Measurements from ENCODE around the gene ZNF236.

- TF ChIP-seq, protein P1, sequence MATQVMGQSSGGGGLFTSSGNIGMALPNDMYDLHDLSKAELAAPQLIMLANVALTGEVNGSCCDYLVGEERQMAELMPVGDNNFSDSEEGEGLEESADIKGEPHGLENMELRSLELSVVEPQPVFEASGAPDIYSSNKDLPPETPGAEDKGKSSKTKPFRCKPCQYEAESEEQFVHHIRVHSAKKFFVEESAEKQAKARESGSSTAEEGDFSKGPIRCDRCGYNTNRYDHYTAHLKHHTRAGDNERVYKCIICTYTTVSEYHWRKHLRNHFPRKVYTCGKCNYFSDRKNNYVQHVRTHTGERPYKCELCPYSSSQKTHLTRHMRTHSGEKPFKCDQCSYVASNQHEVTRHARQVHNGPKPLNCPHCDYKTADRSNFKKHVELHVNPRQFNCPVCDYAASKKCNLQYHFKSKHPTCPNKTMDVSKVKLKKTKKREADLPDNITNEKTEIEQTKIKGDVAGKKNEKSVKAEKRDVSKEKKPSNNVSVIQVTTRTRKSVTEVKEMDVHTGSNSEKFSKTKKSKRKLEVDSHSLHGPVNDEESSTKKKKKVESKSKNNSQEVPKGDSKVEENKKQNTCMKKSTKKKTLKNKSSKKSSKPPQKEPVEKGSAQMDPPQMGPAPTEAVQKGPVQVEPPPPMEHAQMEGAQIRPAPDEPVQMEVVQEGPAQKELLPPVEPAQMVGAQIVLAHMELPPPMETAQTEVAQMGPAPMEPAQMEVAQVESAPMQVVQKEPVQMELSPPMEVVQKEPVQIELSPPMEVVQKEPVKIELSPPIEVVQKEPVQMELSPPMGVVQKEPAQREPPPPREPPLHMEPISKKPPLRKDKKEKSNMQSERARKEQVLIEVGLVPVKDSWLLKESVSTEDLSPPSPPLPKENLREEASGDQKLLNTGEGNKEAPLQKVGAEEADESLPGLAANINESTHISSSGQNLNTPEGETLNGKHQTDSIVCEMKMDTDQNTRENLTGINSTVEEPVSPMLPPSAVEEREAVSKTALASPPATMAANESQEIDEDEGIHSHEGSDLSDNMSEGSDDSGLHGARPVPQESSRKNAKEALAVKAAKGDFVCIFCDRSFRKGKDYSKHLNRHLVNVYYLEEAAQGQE (IDR thresholded peaks at IDR 0.05; ENCODE audit: borderline replicate concordance) = no peak
- TF ChIP-seq, protein P2, sequence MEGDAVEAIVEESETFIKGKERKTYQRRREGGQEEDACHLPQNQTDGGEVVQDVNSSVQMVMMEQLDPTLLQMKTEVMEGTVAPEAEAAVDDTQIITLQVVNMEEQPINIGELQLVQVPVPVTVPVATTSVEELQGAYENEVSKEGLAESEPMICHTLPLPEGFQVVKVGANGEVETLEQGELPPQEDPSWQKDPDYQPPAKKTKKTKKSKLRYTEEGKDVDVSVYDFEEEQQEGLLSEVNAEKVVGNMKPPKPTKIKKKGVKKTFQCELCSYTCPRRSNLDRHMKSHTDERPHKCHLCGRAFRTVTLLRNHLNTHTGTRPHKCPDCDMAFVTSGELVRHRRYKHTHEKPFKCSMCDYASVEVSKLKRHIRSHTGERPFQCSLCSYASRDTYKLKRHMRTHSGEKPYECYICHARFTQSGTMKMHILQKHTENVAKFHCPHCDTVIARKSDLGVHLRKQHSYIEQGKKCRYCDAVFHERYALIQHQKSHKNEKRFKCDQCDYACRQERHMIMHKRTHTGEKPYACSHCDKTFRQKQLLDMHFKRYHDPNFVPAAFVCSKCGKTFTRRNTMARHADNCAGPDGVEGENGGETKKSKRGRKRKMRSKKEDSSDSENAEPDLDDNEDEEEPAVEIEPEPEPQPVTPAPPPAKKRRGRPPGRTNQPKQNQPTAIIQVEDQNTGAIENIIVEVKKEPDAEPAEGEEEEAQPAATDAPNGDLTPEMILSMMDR (IDR thresholded peaks at IDR 0.05; ENCODE audit: poor library complexity, severe bottlenecking) = no peak
- TF ChIP-seq RAD21 (conservative IDR thresholded peaks at IDR 0.05) (no peak), TAF1 (IDR thresholded peaks at IDR 0.05; ENCODE audit: low read depth) (no peak), EP300 (conservative IDR thresholded peaks at IDR 0.05; ENCODE audit: poor library complexity, severe bottlenecking) (no peak)
Measured at GRCh38 chr18:76880026-76880425, 57.7 kb downstream of the ZNF236 start.

All from neural cell (in vitro differentiated cells).